ENCODE data around the gene FRMD1. TPM values are rescaled to one million over a fixed set of nuclear protein-coding genes. Genes with fewer than 3 reads are reported as not detected.

The FRMD1 gene
- total RNA-seq, 1 experiment from 2014 or later: not detected

- Histone ChIP-seq H3K9me3 (replicated peaks) (no peaks in the 10 kb centered on the region), H3K36me3 (no peaks in the 10 kb centered on the region), H3K4me3 (no peak overlapping the region), H3K27ac (no peak overlapping the region), H3K4me1 (replicated peaks) (no peaks in the 10 kb centered on the region), H3K27me3 (replicated peaks) (no peaks in the 10 kb centered on the region; the same call in 1 of the 2 replicates)
- no peak for DNase-seq (ENCODE audit: low read depth in 1 of 2, low spot score in 2 of 2)
Observed at GRCh38 chr6:168104636-168105035, 25.6 kb upstream of the FRMD1 start.

- no peak for DNase-seq (ENCODE audit: low read depth in 1 of 2, low spot score in 2 of 2)
- Histone ChIP-seq H3K4me1 (replicated peaks) (no peaks in the 10 kb centered on the region), H3K36me3 (no peaks in the 10 kb centered on the region), H3K4me3 (no peak overlapping the region), H3K9me3 (replicated peaks) (no peaks in the 10 kb centered on the region), H3K27ac (no peak overlapping the region), H3K27me3 (replicated peaks) (no peaks in the 10 kb centered on the region; the same call in 1 of the 2 replicates)
Observed at GRCh38 chr6:168103050-168103830, 24.2 kb upstream of the FRMD1 start.

GRCh38 chr6:168102315-168102985 is 23.4 kb upstream of the FRMD1 start:
- H3K27ac ChIP-seq: no peak overlapping the region
- H3K27me3 ChIP-seq (replicated peaks): no peaks in the 10 kb centered on the region; the same call in 1 of the 2 replicates
- no peak overlapping the region for H3K4me3 ChIP-seq
- H3K9me3 ChIP-seq (replicated peaks): no peaks in the 10 kb centered on the region
- H3K4me1 ChIP-seq (replicated peaks): no peaks in the 10 kb centered on the region
- no peaks in the 10 kb centered on the region for H3K36me3 ChIP-seq
- DNase-seq (ENCODE audit: low read depth in 1 of 2, low spot score in 2 of 2): no peak

- Histone ChIP-seq H3K36me3 (no peaks in the 10 kb centered on the region), H3K9me3 (replicated peaks) (no peaks in the 10 kb centered on the region), H3K4me3 (no peak overlapping the region), H3K4me1 (replicated peaks) (no peaks in the 10 kb centered on the region), H3K27me3 (replicated peaks) (no peaks in the 10 kb centered on the region; the same call in 1 of the 2 replicates), H3K27ac (no peak overlapping the region)
- DNase-seq (ENCODE audit: low read depth in 1 of 2, low spot score in 2 of 2): no peak
Observed at GRCh38 chr6:168101590-168102314, 22.7 kb upstream of the FRMD1 start.

- Histone ChIP-seq H3K27me3 (replicated peaks) (no peaks in the 10 kb centered on the region; the same call in 1 of the 2 replicates), H3K9me3 (replicated peaks) (no peaks in the 10 kb centered on the region), H3K36me3 (no peaks in the 10 kb centered on the region), H3K4me1 (replicated peaks) (no peaks in the 10 kb centered on the region), H3K27ac (no peak overlapping the region), H3K4me3 (no peak overlapping the region)
- DNase-seq (ENCODE audit: low read depth in 1 of 2, low spot score in 2 of 2): no peak
Observed at GRCh38 chr6:168100803-168101589, 22.0 kb upstream of the FRMD1 start.

GRCh38 chr6:168100011-168100802 is 21.2 kb upstream of the FRMD1 start:
- DNase-seq (ENCODE audit: low read depth in 1 of 2, low spot score in 2 of 2): no peak
- Histone ChIP-seq H3K4me3 (no peak overlapping the region), H3K27me3 (replicated peaks) (no peaks in the 10 kb centered on the region; the same call in 1 of the 2 replicates), H3K4me1 (replicated peaks) (no peaks in the 10 kb centered on the region), H3K9me3 (replicated peaks) (no peaks in the 10 kb centered on the region), H3K27ac (no peak overlapping the region), H3K36me3 (no peaks in the 10 kb centered on the region)

- Histone ChIP-seq H3K4me3 (no peak overlapping the region), H3K36me3 (no peaks in the 10 kb centered on the region), H3K9me3 (replicated peaks) (no peaks in the 10 kb centered on the region), H3K27me3 (replicated peaks) (no peaks in the 10 kb centered on the region), H3K4me1 (replicated peaks) (no peaks in the 10 kb centered on the region), H3K27ac (no peak overlapping the region)
- no peak for DNase-seq (ENCODE audit: low read depth in 1 of 2, low spot score in 2 of 2)
Observed at GRCh38 chr6:168099201-168100010, 20.4 kb upstream of the FRMD1 start.

GRCh38 chr6:168098431-168098861 is 19.4 kb upstream of the FRMD1 start:
- no peaks in the 10 kb centered on the region for H3K27me3 ChIP-seq (replicated peaks)
- H3K4me1 ChIP-seq (replicated peaks): no peaks in the 10 kb centered on the region

GRCh38 chr6:168097621-168098430 is 18.8 kb upstream of the FRMD1 start:
- DNase-seq (ENCODE audit: low read depth in 1 of 2, low spot score in 2 of 2): no peak
- H3K4me1 ChIP-seq (replicated peaks): no peaks in the 10 kb centered on the region
- no peak overlapping the region for H3K4me3 ChIP-seq
- no peaks in the 10 kb centered on the region for H3K27me3 ChIP-seq (replicated peaks)
- 0 out of 2 replicates have a peak, but pooled peaks cover under 1% of the 10 kb centered on the region for H3K9me3 ChIP-seq (replicated peaks)
- no peaks in the 10 kb centered on the region for H3K36me3 ChIP-seq
- H3K27ac ChIP-seq: no peak overlapping the region

More at GRCh38 chr6:168098431-168098861, 19.4 kb upstream of the FRMD1 start:
- H3K27ac ChIP-seq: no peak overlapping the region
- H3K9me3 ChIP-seq (replicated peaks): no peaks in the 10 kb centered on the region
- no peaks in the 10 kb centered on the region for H3K36me3 ChIP-seq
- no peak overlapping the region for H3K4me3 ChIP-seq
- no peak for DNase-seq (ENCODE audit: low read depth in 1 of 2, low spot score in 2 of 2)

GRCh38 chr6:168097221-168097620 is 18.2 kb upstream of the FRMD1 start:
- no peak overlapping the region for H3K4me3 ChIP-seq
- no peak for DNase-seq (ENCODE audit: low read depth in 1 of 2, low spot score in 2 of 2)
- no peak overlapping the region for H3K27ac ChIP-seq
- H3K36me3 ChIP-seq: no peaks in the 10 kb centered on the region
- H3K9me3 ChIP-seq (replicated peaks): 0 out of 2 replicates have a peak, but pooled peaks cover 3% of the 10 kb centered on the region
- H3K27me3 ChIP-seq (replicated peaks): no peaks in the 10 kb centered on the region
- no peaks in the 10 kb centered on the region for H3K4me1 ChIP-seq (replicated peaks)

- no peak overlapping the region for H3K27ac ChIP-seq
- no peaks in the 10 kb centered on the region for H3K36me3 ChIP-seq
- H3K4me3 ChIP-seq: no peak overlapping the region
- H3K9me3 ChIP-seq (replicated peaks): 0 out of 2 replicates have a peak, but pooled peaks cover 3% of the 10 kb centered on the region
- no peak for DNase-seq (ENCODE audit: low read depth in 1 of 2, low spot score in 2 of 2)
- no peaks in the 10 kb centered on the region for H3K4me1 ChIP-seq (replicated peaks)
- H3K27me3 ChIP-seq (replicated peaks): no peaks in the 10 kb centered on the region
Observed at GRCh38 chr6:168096271-168096764, 17.3 kb upstream of the FRMD1 start.
